AG09309 (cell line): ENCODE measurements around the gene YTHDC2.

ENCODE experiments used
- DNase-seq: peaks from one replicate; pipeline ENCODE4 v3.0.0-alpha.2; 2010; ENCODE audit warnings: low read depth
- H3K4me3 ChIP-seq: 2 replicates; pipeline ENCODE4 v1.5.1; 2011; ENCODE audit warnings: mild to moderate bottlenecking, low read depth, low read length, moderate library complexity; ENCODE audit not compliant: control insufficient read depth
- CTCF ChIP-seq: IDR thresholded peaks from 2 replicates; pipeline ENCODE4 v1.5.1; 2011; ENCODE audit warnings: mild to moderate bottlenecking, low read depth, low read length, inconsistent platforms; ENCODE audit not compliant: insufficient read depth, control insufficient read depth; ENCODE audit errors: missing control alignments

Gene YTHDC2

DNA sequence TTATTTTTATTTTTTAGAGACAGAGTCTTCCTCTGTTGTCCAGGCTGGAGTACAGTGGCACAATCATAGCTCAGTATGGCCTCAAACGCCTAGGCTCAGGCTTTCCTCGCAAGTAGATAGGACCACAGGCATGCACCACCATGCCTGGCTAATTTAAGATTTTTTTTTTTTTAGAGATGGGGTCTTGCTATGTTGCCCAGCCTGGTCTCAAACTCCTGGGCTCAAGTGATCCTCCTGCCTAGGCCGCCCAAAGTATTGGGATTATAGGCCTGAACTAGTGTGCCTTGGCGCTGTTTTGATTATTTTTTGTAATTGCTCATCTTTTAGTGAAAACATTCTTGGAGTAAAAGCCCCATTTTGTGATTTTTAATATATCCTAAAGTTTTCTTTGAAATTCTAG lies 5.4 kb downstream of the YTHDC2 start:
- H3K4me3 ChIP-seq = no peak overlapping the region
- no peak for DNase-seq
- no peak for TF ChIP-seq CTCF

GRCh38 chr5:113519412-113519811 lies 5.9 kb downstream of the YTHDC2 start:
- no peak for TF ChIP-seq CTCF
- DNase-seq = no peak
- no peak overlapping the region for H3K4me3 ChIP-seq

DNA sequence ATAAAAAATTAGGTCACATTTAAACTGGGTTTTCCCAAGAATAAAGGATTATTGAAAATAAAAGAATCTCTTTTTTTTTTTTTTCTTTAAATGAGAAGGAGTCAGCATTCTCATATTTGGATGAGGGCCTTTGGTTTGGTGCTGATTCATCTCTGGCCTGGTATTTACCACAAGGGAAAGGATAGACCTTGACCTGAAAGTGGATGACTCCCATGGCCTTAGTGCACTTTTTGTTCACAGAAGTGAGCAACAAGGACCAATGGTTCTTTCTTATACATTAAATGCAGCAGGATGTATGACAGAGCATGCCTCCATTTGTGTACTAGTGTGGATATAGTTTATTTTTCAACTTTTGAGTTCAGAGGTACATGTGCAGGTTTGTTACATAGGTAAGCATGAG lies 6.9 kb downstream of the YTHDC2 start:
- no peak for TF ChIP-seq CTCF
- DNase-seq = no peak
- H3K4me3 ChIP-seq = no peak overlapping the region

DNA sequence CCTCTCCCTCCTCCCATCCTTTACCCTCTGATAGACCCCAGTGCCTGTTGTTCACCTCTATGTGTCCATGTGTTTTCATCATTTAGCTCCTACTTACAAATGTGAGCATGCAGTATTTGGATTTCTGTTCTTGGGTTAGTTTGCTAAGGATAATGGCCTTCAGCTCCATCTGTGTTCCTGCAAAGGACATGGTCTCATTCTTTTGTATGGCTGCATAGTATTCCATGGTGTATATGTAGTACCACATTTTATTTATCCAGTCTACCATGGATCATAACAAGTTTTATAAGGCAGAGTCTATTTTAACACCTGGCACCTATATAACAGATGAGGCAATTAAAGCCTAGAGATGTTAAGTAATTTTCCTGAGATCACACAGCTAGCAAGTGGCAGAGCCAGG lies 7.4 kb downstream of the YTHDC2 start:
- no peak for TF ChIP-seq CTCF
- H3K4me3 ChIP-seq = no peak overlapping the region
- no peak for DNase-seq

GRCh38 chr5:113523168-113523567 lies 9.7 kb downstream of the YTHDC2 start:
- no peak overlapping the region for H3K4me3 ChIP-seq
- DNase-seq = no peak
- no peak for TF ChIP-seq CTCF

DNA sequence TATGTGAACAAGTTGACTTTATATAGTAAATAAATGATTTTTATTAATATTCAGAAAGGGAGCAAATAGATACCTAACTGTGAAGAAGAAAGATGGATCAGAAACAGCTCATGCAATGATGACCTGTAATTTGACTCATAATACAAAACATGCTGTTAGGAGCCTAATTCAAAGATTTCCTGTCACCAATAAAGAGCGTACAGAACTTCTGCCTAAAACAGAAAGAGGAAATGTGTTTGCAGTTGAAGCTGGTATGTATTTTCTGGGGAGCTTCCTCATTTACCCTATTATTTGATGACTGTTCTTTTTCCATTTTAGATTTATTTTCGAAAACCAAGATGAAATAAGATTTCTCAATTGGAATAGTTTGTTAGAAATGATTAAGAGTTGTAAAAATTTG lies 11.4 kb downstream of the YTHDC2 start:
- H3K4me3 ChIP-seq = no peak overlapping the region
- no peak for DNase-seq
- TF ChIP-seq CTCF = no peak

DNA sequence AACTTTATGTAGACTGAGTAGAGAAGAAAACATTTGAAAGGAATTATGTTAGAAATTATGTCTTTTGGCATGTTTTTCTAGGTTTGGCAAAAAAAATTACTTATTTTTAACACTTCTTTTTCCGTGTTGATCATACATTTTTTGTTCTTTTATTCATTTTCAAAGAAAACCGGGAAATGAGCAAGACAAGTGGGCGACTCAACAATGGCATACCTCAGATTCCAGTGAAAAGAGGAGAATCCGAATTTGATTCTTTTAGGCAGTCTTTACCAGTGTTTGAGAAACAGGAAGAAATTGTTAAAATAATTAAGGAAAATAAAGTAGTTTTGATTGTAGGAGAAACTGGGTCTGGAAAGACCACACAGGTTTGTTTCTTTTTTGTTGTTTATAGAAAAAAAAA lies 12.9 kb downstream of the YTHDC2 start:
- TF ChIP-seq CTCF = no peak

More for the DNA sequence above, 12.9 kb downstream of the YTHDC2 start:
- no peak for DNase-seq
- no peak overlapping the region for H3K4me3 ChIP-seq
